Right lobe of liver (tissue), 6 donors: Measurements from ENCODE around the gene EXOC3L1. TPM values are rescaled to one million over a fixed set of nuclear protein-coding genes. Genes with fewer than 3 reads are reported as not detected.
A peak's percentile ranks its signal among the peaks of the same experiment; 100 is the strongest.

Experiments
- ATAC-seq, 4 donors: fragments of 200-7000 bp; cut with Tn5 transposase; one replicate each; pipeline ENCODE4 v1.9.1; 2020; ENCODE audit warnings: mild to moderate bottlenecking in 4 of 4, moderate library complexity in 4 of 4
- DNase-seq, 3 donors: peaks; one replicate each; pipeline ENCODE4 v3.0.0-alpha.2; 2020
- H3K27ac ChIP-seq, 3 donors: fragments of 200-600 bp; one replicate each; pipeline ENCODE4 v1.8.0; 2022
- H3K27me3 ChIP-seq, 2 donors: fragments of 200-600 bp; one replicate each; pipeline ENCODE4 v1.8.0; 2022
- H3K36me3 ChIP-seq, 4 donors: fragments of 200-600 bp; sonication (generic) in 1 of 4; one replicate each; pipeline versions ENCODE4 v1.5.1 to v1.8.0; 2017 to 2022; ENCODE audit warnings: control low read depth in 1 of 4
- H3K4me1 ChIP-seq, 4 donors: fragments of 200-600 bp; sonication (generic) in 1 of 4; one replicate each; pipeline versions ENCODE4 v1.5.1 to v1.8.0; 2017 to 2022; ENCODE audit warnings: control low read depth in 1 of 4
- H3K4me3 ChIP-seq, 3 donors: fragments of 200-600 bp; one replicate each; pipeline ENCODE4 v1.8.0; 2022
- H3K9me3 ChIP-seq, 4 donors: fragments of 200-600 bp; sonication (generic) in 1 of 4; one replicate each; pipeline versions ENCODE4 v1.5.1 to v1.8.0; 2017 to 2022; ENCODE audit warnings: control low read depth in 1 of 4
- CTCF ChIP-seq, 4 donors: fragments of 200-600 bp in 3 of 4; fragments of 450-650 bp in 1 of 4; IDR thresholded peaks; one replicate each; pipeline versions ENCODE4 v1.5.1 to v1.8.0; 2016 to 2022; ENCODE audit warnings: antibody characterized with exemption in 4 of 4, mild to moderate bottlenecking in 2 of 4
- POLR2A ChIP-seq: fragments of 450-650 bp; IDR thresholded peaks from one replicate; pipeline ENCODE4 v1.6.1; 2017; ENCODE audit warnings: antibody characterized with exemption, mild to moderate bottlenecking
- WGBS: methylation state at CpG from one replicate; pipeline ENCODE4 v1.1.6; 2018; ENCODE audit warnings: low coverage, low lambda C conversion rate; ENCODE audit not compliant: insufficient coverage; ENCODE audit errors: missing lambda C conversion rate; 5-methylcytosine and 5-hydroxymethylcytosine counted together
- intact Hi-C, 2 donors: fragments of 100-400 bp; cut with DNase I; formaldehyde crosslinking; loops; one replicate each; pipeline versions ENCODE4 v1.11.2 to v1.14.1; 2022
- total RNA-seq, 6 experiments: library from RNA; depleted of rRNA in 2 of 6; stranded (reverse); fragments of >200 nt in 2 of 6; fragmentation: NEBNext Ultra II Directional in 3 of 6; extraction: Animal tissue kit (Norgen Biotek cat#: 25700) in 3 of 6; gene quantifications; one replicate each; pipeline versions ENCODE4 v1.1.0 to v1.2.4, GENCODE V29; 2016 to 2023
- donor health status: DM: no; HTN: yes; CAD: no.
- donor health status: DM: no; HTN: no; CAD: no.
- donor health status: DM: no; HTN: no; CAD: no.
- donor health status: DM: no; HTN: yes; CAD: no.
- donor health status: DM: no; HTN: yes; CAD: no.

Gene EXOC3L1
- total RNA-seq, 6 experiments from 2014 or later: 1.8 to 4.3 (median 2.5) TPM

GRCh38 chr16:67173808-67174705 is 15.9 kb downstream of the EXOC3L1 start:
- TF ChIP-seq POLR2A (peak; percentile 86), CTCF (IDR thresholded peaks at IDR 0.05) (peak; percentile 23 to 51 (median 34))
- Histone ChIP-seq H3K27me3 (no peaks in the 10 kb centered on the region), H3K27ac (peak overlapping the region; percentile 63 to 76 (median 71)), H3K9me3 (no peaks in the 10 kb centered on the region), H3K4me3 (peak overlapping the region; percentile 46 to 48 (median 47)), H3K36me3 (no peaks in the 10 kb centered on the region), H3K4me1 (peaks cover 0 to 43% (median 10%) of the 10 kb centered on the region in 4 donors)
- DNase-seq (peak; percentile 92 to 96 (median 96)), ATAC-seq (peak; percentile 62 to 86 (median 82))
- intact Hi-C loops: no loop called here
- WGBS: under 1% methylated on average over 8 of the region's 71 CpGs

DNA sequence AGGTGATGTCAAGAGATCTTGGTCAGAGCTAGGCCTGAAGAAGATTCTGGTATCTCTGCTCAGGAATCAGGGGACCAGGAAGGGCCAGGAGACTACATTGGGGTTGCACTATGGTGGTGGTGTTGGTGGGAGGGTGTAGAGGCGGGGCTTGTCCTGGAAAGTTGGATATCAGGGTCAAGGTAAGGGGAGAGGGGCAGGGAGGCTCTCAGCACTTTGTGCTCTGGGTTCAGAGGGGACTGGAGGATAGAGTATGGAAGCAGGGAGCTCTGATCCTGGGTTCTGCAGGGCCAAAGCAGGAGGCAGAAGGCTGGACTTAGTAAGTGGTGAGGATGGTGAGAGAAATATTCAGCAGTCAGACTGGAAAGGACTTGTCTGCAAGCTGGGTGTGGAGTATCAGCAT is 16.6 kb downstream of the EXOC3L1 start:
- Histone ChIP-seq H3K36me3 (no peaks in the 10 kb centered on the region), H3K9me3 (no peaks in the 10 kb centered on the region), H3K27ac (peak overlapping the region; percentile 63 to 76 (median 71)), H3K4me1 (peaks cover 0 to 37% (median 7%) of the 10 kb centered on the region in 4 donors), H3K27me3 (no peaks in the 10 kb centered on the region), H3K4me3 (peak overlapping the region; percentile 46 to 48 (median 47))
- WGBS: 94% methylated on average over 1 of the region's 1 CpG
- TF ChIP-seq CTCF (IDR thresholded peaks at IDR 0.05): no peak
- TF ChIP-seq POLR2A: no peak
- DNase-seq (no peak), ATAC-seq (no peak)
- intact Hi-C loops: no loop called here

DNA sequence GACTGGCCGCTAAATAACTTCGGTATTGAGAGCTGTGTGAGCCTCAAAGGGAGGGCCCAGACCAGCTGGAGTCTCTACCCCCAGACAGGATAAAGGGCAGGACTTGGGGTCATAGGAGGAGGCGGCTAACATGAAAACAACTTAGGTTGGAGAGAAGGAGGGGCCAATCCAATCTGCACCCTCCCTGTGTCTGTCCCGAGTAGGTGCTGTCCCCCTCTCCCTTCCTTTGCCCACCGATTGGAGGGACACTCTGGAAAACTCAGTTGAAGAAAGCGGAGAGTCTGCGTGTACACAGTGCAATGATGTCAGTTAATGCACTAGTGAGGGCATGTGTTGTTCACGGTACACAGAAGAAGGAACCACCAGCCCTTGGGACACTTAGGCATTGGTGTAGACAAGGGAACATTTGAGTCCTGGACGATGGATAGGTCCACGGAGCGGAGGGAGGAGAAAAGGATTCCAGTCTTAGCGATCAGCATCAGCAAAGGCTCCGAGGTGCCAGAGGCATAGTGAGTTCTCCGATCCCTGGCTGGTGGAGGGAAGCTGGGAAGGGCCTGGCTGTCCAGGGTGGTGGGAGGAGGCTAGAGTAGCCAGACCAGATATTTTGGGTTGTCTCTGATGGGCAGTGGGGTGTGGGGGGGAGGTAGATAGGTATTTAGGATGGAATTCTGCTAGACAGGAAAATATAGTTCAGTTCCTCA is 18.8 kb downstream of the EXOC3L1 start:
- TF ChIP-seq CTCF (IDR thresholded peaks at IDR 0.05) (no peak), POLR2A (no peak)
- Histone ChIP-seq H3K36me3 (no peaks in the 10 kb centered on the region), H3K27me3 (no peaks in the 10 kb centered on the region), H3K4me1 (peaks cover 0 to 28% (median 7%) of the 10 kb centered on the region in 4 donors), H3K4me3 (peak overlapping the region; percentile 35 to 56 (median 43)), H3K9me3 (no peaks in the 10 kb centered on the region), H3K27ac (peak overlapping the region; percentile 70 to 89 (median 77))
- intact Hi-C loops: no loop called here
- ATAC-seq (peak in 3 of 4 donors; percentile 3 to 4 (median 4)), DNase-seq (no peak)
- WGBS: 27% methylated on average over 3 of the region's 14 CpGs

GRCh38 chr16:67170168-67170948 is 19.6 kb downstream of the EXOC3L1 start, which contains the start of gene NOL3:
TSS of gene NOL3 (plus strand) at chr16:67170538.
- H3K36me3 ChIP-seq: no peaks in the 10 kb centered on the region
- H3K4me1 ChIP-seq: peaks cover 0 to 28% (median 7%) of the 10 kb centered on the region in 4 donors
- H3K27ac ChIP-seq: peak within 1 kb of the TSS; percentile 70 to 89 (median 77)
- no peaks in the 10 kb centered on the region for H3K9me3 ChIP-seq
- DNase-seq (peak; percentile 88 to 94 (median 89)), ATAC-seq (peak; percentile 59 to 64 (median 60))
- no peaks in the 10 kb centered on the region for H3K27me3 ChIP-seq
- no peak for TF ChIP-seq CTCF (IDR thresholded peaks at IDR 0.05)
- peak; percentile 58 for TF ChIP-seq POLR2A
- 2% methylated on average over 8 of the region's 50 CpGs for WGBS
- H3K4me3 ChIP-seq: peak within 1 kb of the TSS; percentile 35 to 56 (median 43)
- intact Hi-C loops: no loop called here
